ENCODE results near the gene HORMAD2. TPM values are rescaled to one million over a fixed set of nuclear protein-coding genes. Genes with fewer than 3 reads are reported as not detected.

Gene HORMAD2
- total RNA-seq, 1 experiment from 2014 or later: 0.22 TPM

DNA sequence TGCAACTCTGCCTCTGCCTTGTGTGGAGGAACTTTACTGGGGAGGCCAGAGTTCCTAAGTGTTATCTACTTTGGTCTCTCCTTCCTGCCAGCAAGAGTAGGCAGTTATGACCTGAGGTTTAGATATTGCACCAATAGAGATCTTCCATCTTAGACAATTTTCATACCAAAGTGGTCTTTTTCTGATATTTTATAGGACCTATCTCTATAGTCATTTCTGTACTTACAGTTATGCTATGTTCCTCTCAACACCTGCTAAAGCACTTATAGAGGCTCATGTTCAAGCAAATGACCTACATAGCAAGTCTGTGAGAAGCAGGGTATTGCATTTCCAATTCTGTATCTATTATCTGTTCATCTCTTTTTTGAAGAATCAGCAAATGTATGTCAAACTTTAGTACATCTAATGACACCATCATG lies 80.8 kb downstream of the HORMAD2 start:
- no peak for DNase-seq (ENCODE audit: low read depth)

DNA sequence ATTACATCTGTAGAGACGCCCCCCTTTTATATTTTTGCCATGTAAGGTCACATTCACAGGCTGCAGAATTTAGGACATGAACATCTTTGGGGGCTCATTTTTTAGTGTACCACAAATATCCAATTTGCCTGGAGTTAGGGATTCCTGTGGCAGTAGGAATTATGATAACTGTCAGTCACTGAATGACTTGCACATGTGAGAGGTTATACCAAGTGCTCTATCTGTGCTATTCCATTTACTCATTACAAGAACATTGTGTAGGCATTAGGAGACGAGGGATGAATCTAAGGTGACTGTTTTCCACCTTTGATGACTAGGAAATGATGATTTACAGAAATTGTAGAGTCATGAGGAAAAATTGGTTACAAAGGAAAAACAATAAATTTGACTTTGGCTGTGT lies 87.0 kb downstream of the HORMAD2 start:
- no peak for DNase-seq (ENCODE audit: low read depth)

DNA sequence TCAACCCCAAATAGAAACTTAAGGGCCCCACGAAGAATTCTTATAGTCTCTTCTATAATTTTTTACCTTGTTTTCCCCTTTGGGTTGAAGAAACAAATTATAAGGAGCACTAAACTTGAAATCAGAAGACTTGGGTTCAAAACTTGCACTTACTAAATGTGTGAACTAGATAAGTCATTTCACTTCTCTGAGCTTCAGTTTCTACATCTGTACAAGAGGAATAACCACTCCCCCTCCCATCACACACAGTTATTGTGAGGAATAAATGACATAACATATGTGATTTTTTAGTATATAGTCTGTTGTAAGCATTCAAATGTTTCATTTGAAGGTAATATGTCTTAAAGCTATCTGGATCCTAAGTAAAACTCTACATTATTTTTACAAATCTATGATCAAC lies 87.5 kb downstream of the HORMAD2 start:
- no peak for DNase-seq (ENCODE audit: low read depth)

DNA sequence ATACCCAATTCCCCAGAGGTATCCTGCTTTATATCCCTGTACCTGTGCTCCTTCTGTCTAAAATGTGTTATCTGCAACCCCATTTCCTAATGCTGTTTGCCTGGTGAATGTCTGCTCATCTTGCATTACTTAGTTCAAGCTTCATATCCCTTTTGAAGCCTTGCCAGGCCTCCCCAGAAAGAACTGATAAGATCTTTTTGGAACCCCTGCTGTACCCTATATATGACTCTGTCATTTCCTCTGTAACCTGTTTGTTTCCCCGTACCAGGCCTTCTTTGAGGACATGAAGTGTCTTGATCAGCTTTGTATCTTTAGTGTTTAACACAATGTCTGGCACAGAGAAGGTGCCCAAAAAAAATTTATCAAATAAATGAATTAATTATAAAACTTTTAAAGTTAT lies 88.7 kb downstream of the HORMAD2 start:
- DNase-seq (ENCODE audit: low read depth): peak; percentile 22

DNA sequence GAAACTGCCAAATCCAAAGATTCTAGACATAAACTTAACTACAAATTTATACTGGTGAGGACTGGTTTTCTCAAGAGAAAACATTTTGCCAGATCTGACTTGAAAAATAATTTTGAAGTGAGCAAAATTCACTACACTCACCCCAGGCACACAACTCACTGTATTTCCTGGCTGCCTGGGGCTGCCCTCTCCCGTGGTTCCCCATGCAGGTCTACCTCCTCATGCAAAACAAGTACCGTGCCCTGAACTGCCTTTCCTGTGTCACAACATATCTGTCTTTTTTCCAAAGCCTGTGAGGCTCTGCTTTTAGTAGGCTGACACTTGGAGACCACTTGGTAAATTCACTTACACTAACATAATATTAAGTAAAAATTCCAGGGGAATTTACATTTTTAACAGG lies 89.9 kb downstream of the HORMAD2 start:
- DNase-seq (ENCODE audit: low read depth): no peak

DNA sequence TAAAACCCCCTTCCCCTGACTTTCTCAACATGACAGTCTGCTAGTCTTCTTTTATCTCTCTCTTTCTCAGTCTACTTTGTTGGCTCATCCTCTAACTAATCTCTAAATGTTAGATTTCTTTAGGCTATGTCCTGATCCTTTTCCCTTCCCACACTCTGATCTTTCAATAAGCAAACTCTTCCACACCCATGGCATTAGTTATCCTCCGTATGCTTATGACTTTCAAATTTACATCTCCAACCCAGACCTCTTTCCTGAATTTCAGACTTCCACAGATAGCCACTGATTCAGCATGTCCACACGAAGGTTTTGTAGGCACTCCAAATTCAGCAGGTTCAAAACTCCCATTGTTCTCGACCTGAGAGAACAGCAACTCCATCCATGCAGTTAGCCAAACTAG lies 90.7 kb downstream of the HORMAD2 start:
- DNase-seq (ENCODE audit: low read depth): no peak

DNA sequence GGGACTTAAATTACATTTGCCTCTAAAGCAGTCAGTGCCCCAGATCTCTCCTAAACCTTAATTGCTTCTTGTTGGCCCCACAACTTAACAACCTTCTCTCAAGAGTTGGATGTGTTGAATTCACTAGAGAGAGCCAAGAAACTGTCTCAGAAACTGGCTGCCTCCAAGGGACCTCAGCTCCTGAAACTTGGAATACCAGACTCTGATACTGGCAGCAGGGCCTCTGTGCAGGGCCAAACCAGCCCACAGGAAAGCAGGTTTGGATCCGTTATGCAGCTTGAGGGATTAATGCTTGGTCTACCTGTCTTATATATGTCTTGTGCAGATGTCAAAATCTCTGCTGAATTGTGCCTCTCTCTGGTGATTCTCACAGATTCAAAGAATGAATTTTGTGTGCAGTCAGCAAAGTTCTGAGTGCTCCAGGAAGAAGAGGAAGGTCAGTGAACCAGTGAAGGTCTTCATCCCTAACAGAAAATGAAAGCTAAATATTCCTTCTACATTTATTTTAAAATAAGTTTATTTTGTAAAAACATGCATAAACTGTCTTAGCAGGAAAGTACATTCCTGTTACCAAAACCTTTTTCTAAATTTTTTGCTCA lies 95.5 kb downstream of the HORMAD2 start:
- DNase-seq (ENCODE audit: low read depth): no peak

DNA sequence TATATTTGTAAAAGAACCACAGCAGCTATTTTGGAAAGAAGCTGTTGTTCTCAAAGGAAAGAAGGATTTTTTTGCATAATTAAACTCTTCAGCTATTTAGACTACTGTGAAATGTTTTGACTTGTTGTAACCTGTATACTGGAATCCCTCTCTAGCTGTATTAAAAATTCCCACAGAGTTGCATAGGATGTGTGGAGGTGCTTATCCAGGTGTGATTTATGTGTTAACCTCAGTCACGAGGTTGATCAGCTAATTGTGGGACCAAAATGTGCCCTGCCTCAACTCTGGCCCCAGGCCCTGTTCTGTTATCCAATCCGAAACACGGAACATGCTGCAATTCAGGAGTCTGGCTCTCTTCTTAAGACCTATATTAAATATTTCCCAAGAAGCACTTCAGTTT lies 96.2 kb downstream of the HORMAD2 start:
- no peak for DNase-seq (ENCODE audit: low read depth)

DNA sequence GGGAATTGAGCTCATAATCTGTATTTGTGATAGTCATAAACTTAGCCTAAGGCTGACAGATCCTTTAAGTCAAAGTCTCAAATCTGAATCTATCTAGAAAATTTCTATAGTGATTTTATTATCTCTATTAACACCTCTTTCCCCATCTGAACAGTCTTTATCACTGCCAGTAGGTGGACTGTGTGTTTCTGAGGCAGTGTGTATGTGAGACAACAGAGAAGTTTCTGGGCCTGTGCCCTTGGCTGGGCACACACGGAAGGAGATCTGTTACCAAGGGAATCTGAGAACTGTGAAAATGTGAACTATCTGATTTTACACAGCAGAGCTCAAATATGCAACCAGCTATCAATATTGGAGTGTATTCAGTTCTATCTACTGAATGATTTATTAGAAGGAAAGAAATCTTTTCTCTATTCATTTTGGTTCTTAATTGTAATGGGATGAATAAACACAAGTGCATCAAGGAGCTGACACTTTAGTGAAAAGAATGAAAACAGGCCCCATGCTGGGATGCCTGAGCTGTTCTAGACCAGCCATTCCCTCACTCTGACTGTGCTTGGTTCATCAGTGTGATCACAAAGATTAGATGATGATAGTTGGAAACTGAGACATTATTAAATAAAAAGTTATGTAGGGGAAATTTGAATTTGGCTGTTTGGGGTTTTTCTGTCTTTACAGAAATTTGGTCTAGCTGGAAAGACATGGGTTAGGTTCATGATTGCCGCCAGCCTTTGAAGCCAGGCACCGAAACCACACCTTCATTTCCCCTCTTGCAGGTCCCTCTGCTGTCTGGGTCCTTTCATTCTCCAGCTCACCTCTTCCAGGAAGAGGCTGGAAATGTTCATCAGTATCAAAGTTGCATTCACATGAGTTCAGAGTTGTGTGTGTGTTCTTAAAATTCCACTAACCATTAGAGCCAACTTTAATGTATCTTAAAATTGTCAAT lies 98.2 kb downstream of the HORMAD2 start:
- DNase-seq (ENCODE audit: low read depth): no peak

DNA sequence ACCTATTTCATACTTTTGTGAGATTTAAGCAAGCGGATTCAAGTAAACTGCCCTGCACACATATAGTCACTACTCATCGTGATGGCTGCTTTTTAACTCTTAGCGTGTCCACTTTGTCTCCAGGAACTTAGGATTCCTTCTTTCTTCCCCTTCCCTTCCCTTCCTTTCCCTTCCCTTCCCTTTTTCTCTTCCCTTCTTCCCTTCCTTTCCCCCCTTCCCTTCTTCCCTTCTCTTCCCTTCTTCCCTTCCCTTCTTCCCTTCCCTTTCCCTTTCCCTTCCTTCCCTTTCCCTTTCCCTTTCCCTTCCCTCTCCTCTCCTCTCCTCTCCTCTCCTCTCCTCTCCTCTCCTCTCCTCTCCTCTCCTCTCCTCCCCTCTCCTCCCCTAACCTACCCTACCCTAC lies 100.4 kb downstream of the HORMAD2 start:
- no peak for DNase-seq (ENCODE audit: low read depth)

DNA sequence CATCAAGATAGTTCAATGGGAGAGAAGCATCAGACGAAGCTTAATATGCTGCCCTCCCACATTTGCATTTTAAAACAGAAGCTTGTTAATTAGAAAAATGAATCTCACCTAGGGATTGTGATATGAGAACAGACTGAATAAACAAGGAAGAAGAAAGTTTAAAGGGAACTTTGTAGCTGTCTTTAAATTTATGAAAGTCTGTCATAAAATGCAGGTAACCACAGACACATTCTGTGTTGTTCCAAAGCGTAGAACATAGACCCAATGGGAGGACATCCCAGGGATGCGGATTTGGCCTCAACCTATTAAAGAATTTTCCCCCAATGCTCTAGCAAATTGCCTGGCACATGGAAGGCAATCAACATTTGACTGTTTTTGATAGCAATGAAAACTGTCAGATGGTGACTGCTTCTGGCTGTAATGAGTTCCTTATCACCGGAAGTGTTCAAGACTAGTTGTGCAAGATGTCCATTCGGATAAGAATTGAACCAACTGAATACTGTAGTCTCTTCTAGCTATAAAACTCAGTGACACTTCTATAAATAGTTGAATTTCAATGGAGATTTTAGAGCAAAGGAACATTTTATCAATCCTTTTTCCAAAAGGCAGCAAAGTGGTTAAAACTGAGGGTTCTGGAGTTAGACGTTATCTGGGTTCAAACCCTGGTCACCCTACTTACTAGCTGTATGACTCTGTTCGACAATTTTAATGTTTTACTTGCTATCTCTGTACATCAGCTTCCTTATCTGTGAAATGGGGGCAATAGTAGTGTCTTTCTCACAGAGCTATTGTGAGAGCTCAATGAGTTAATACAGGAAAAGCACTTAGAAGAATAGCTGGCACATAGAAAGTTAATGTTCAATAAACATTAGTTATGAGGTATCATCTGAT lies 101.4 kb downstream of the HORMAD2 start:
- no peak for DNase-seq (ENCODE audit: low read depth)

DNA sequence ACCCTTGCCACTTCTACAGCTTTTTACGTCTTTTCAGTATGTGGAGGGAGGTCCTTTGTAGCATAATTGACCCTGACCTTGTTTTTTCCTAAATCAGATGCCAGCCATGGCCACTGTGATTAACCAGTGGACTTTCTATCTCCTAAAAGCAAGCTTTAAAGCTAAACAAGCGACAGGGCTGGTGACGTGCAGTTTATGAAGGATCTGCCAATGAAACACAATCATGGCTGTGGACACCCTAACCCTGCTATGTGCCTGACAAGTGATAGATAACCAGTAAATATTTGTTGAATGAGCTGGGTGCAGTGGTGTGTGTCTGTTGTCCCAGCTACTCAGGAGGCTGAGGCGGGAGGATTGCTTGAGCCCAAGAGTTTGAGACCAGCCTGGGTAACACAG lies 102.1 kb downstream of the HORMAD2 start:
- no peak for DNase-seq (ENCODE audit: low read depth)

DNA sequence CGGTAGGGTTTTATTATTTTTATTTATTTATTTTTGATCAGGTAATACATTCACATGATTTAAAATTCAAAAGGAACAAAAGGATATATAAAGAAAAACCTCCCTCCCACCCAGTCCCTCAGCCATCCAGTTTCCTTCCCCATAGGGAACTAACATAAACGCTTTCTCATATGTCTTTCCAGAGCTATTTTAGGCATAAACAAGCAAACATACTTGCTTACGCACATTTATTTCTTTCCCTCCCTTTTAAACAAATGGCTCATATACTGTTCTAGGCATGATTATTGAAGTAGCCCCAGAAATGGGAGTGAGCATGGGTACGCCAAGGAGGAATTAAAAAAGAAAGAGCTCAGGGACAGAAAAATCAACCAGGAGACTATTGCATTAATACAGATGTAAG lies 102.6 kb downstream of the HORMAD2 start:
- no peak for DNase-seq (ENCODE audit: low read depth)

DNA sequence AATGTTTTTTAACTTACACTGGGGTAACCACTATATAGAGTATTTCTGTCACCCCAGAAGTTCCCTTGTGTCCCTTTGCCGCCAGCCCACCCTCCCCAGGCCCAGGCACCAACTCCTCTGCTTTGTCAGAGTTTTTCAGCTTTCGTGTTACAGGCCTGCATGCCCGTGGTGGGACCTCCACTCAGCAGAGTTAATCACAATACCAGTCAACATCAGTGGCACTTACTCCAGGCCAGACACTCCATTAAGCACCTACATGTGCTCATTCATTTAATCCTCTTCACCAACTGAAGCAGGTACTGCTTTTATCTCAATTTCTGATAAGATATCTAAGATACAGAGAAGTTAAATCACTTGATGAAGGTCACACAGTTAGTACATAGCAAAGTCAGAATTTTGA lies 103.0 kb downstream of the HORMAD2 start:
- DNase-seq (ENCODE audit: low read depth): no peak

DNA sequence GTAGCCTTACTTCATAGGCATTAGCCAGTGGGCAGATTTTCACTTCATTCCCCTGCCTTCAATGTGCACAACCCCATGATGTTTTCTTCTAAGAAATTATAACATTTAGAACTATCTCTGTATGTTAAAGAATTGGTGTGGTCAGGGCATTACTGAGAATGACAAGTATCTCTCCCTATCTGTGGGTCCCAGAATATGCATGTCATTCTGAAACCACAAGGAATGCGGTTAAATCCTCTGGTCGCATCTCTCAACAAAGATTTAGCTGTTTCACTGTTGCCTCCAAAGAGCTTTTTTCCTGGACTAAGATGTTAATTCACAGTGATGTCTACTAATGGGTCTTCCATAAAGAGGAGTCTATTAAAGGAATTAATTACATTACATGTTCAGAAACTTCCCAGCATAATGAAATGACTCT lies 103.6 kb downstream of the HORMAD2 start:
- peak; percentile 70 for DNase-seq (ENCODE audit: low read depth)

DNA sequence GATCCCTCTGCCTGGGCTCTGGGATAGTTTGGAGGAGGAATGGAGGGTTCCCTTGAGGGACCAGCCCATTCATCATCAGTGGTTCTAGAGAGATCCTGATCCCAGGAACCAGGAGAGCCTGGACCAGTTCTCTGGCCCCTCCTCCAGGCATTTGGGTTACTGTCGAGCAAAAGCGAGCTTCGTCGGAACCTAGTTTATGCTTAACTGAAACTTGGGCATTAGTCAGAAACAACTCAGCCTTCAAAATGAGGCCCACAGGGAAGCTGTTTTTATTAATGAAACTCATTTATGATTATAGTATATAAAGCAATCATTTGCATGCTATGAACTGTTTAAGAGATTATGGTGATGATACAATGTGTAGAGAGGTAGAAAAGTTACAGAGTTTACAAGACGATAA lies 104.9 kb downstream of the HORMAD2 start:
- no peak for DNase-seq (ENCODE audit: low read depth)

DNA sequence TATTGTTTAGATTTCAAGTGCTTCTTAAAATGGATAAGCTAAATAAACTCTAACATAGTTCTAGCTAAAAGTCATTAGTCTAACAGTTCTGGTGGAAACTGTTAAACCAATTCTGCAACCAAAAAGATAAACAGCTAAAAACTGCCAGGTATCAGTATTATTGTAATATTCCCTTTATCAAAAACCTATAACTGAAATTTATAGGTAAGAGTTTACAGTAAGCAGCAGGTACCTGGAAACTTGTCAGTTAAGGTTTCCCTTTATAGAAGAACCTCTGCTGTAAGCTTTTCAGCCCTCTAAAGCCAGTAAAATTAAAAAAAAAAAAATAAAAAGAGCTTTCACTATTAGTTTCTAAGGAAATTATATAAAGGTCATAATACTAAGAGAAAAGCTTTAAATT lies 105.3 kb downstream of the HORMAD2 start:
- DNase-seq (ENCODE audit: low read depth): no peak

DNA sequence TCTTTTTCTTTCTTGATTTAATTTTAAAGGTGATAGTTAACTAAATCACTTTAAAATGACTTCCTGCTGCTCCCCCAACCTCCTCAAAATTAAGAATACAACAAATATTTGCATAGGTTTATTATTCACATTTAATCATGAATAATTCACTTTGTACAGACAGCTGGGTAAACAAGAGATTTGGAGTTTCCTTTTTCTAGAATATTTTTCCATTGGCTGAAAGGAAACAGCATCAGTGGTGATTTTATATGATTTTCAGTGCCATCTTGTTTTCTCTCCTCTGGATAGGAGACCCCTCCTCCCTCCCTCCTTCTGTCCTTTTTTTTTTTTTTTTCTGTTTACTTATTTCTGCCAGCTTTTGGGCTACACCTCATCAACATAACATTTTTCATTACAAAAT lies 105.8 kb downstream of the HORMAD2 start:
- DNase-seq (ENCODE audit: low read depth): no peak

DNA sequence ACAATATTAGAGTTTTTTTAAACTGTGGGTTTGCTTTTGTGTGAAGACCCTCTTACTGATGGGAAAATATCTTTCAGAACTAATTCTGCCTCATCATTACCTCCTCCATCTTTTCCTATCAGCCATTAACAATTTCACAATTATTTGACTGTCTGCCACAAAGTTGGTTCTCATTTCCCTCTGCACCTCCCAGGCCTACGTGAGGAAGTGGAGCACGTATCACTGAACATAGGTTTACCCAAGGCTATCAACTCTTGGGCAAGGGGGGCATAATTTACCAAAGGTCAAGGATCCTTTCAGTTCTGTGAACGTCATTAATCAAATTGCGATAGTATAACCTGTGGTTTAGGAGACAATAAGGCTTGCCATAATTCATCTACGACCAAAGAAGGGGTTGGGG lies 106.2 kb downstream of the HORMAD2 start:
- no peak for DNase-seq (ENCODE audit: low read depth)

DNA sequence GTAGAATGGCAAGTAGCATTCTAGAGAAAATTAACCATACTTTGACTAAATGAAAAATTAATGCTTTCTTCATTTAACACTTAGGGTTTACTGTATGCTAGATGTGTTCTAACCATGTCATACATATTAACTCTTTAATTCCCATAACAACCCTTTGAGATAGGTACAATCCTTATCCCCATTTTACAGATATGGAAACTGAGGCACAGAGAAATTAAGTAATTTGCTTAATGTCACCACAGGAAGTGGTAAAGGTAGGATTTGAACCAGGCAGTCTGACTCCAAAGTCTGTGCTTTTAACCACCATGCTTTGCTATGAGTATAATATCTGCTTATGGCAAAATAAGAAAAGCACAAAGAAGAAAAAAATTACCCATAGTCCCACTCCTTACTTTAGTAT lies 106.8 kb downstream of the HORMAD2 start:
- no peak for DNase-seq (ENCODE audit: low read depth)

DNA sequence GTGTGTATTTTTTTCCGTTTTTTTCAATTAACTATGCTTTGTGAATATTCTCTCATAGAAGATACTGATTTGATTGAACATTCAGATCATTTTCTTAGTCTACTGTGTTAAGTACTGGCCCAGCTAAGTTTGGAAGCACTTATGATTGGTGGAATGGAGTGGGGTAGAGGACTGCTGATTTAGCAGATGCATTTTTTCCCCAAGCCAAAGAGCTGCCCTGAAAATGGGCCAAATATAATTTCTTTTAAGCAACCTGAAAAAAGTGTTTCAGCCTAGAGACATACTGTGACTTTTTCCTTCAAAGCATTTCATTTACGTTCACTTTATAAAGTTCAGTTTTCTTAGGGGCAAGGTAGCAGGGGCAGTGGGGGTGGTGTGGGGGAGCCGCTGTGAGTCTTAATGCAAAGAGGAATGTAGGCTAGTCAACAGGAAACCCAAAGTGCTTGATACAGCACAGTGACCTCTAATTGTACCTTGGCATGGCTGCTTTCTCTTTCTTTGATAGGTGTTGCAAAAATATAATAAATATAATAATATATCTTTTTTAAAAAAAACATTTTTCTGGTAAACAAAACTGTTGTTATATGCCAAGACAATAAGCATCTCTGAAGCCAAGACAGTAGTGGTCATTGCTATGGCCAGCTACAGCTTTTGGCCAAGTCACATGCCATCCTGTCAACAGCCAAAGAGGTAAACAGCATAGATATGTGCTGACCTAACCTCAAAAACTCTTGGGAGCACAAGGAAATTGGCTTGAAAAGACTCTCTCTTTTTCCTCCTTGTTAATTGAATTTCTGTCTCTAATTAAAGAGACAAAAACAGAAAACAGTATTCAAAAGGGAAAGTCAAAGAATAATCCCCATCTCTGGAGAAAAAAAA lies 107.5 kb downstream of the HORMAD2 start:
- DNase-seq (ENCODE audit: low read depth): peak; percentile 51

All from M059J (cell line).